Gastroesophageal sphincter (tissue), 3 donors: ENCODE results near the gene STX1A.
"Not testable (repeated sequence)": the region's sequence is repeated elsewhere in the genome, so short reads cannot be mapped to it uniquely, and the experiment has no call there.

Source experiments
- EP300 ChIP-seq: sonication (generic); formaldehyde crosslinking; IDR thresholded peaks from one replicate; pipeline ENCODE4 v1.6.1; 2017; ENCODE audit warnings: antibody characterized with exemption, mild to moderate bottlenecking
- POLR2A ChIP-seq, 2 donors: fragments of 450-650 bp; IDR thresholded peaks; one replicate each; pipeline ENCODE4 v1.6.1; 2017; ENCODE audit warnings: antibody characterized with exemption in 2 of 2, mild to moderate bottlenecking in 2 of 2, moderate library complexity in 1 of 2
- POLR2AphosphoS5 ChIP-seq: sonication (generic); formaldehyde crosslinking; IDR thresholded peaks from one replicate; pipeline ENCODE4 v1.6.1; 2017; ENCODE audit warnings: antibody characterized with exemption
- TF ChIP-seq, protein P1 (sequence below), 4 experiments: fragments of 200-600 bp in 2 of 4; fragments of 450-650 bp in 2 of 4; sonication (generic) in 1 of 4; IDR thresholded peaks; one replicate each; pipeline ENCODE4 v1.5.1; 2017 to 2019; ENCODE audit warnings: antibody characterized with exemption in 4 of 4, mild to moderate bottlenecking in 2 of 4, moderate library complexity in 2 of 4

DNA sequence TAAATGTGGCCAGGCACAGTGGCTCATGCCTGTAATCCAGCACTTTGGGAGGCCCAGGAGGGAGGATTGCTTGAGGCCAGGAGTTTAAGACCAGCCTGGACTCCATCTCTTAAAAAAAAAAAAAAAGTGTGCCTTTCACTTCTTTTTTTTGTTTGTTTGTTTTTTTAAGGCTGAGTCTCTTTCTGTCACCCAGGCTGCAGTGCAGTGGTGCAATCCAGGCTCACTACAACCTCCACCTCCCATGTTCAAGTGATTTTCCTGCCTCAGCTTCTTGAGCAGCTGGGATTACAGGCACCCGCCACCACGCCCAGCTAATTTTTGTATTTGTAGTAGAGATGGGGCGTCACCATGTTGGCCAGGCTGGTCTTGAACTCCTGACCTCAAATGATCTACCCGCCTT is 2.7 kb upstream of the STX1A start:
- TF ChIP-seq, protein P1, sequence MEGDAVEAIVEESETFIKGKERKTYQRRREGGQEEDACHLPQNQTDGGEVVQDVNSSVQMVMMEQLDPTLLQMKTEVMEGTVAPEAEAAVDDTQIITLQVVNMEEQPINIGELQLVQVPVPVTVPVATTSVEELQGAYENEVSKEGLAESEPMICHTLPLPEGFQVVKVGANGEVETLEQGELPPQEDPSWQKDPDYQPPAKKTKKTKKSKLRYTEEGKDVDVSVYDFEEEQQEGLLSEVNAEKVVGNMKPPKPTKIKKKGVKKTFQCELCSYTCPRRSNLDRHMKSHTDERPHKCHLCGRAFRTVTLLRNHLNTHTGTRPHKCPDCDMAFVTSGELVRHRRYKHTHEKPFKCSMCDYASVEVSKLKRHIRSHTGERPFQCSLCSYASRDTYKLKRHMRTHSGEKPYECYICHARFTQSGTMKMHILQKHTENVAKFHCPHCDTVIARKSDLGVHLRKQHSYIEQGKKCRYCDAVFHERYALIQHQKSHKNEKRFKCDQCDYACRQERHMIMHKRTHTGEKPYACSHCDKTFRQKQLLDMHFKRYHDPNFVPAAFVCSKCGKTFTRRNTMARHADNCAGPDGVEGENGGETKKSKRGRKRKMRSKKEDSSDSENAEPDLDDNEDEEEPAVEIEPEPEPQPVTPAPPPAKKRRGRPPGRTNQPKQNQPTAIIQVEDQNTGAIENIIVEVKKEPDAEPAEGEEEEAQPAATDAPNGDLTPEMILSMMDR (IDR thresholded peaks at IDR 0.05) = not testable (repeated sequence)
- TF ChIP-seq EP300; POLR2A (IDR thresholded peaks at IDR 0.05); POLR2AphosphoS5: not testable (repeated sequence)
